SU-DHL-6 (cell line): ENCODE results near the gene ADCY5.

Experiments used
- H2AFZ ChIP-seq: fragments of 200-600 bp; sonication (generic); 2 replicates; pipeline ENCODE4 v1.6.1; 2014; ENCODE audit warnings: low read depth, mild to moderate bottlenecking, moderate library complexity, mixed read lengths, antibody characterized with exemption, low read length; ENCODE audit not compliant: severe bottlenecking
- H3F3A ChIP-seq: fragments of 200-600 bp; shearing (Covaris generic); 2 replicates; pipeline ENCODE4 v1.6.0; 2016; ENCODE audit warnings: antibody characterized with exemption, mild to moderate bottlenecking; ENCODE audit not compliant: insufficient read depth
- H3K27ac ChIP-seq: fragments of 200-600 bp; sonication (generic); 2 replicates; pipeline ENCODE4 v1.5.1; 2016; ENCODE audit warnings: low read depth, mild to moderate bottlenecking, low read length, moderate library complexity, mixed read lengths
- H3K27me3 ChIP-seq: fragments of 200-600 bp; sonication (generic), shearing (Covaris generic); 2 replicates; pipeline ENCODE4 v1.6.0; 2014; ENCODE audit warnings: mild to moderate bottlenecking, low read length
- H3K36me3 ChIP-seq: fragments of 200-600 bp; sonication (generic); 2 replicates; pipeline ENCODE4 v1.6.1; 2014; ENCODE audit warnings: mild to moderate bottlenecking, low read length, mixed read lengths
- H3K4me2 ChIP-seq: fragments of 300-600, 200-600 bp; shearing (Covaris generic), sonication (generic); 2 replicates; pipeline ENCODE4 v1.6.0; 2014; ENCODE audit warnings: low read length, low read depth, mild to moderate bottlenecking; ENCODE audit not compliant: poor library complexity, severe bottlenecking
- H3K4me3 ChIP-seq: fragments of 200-600 bp; sonication (generic); 2 replicates; pipeline ENCODE4 v1.5.1; 2014; ENCODE audit warnings: antibody characterized with exemption, low read length, mild to moderate bottlenecking, mixed read lengths; ENCODE audit not compliant: insufficient read depth, poor library complexity, severe bottlenecking
- H3K79me2 ChIP-seq: fragments of 200-600 bp; sonication (generic); 2 replicates; pipeline ENCODE4 v1.6.1; 2014; ENCODE audit warnings: mild to moderate bottlenecking, low read length, moderate library complexity; ENCODE audit not compliant: insufficient read depth
- H3K9ac ChIP-seq: fragments of 200-600 bp; sonication (generic); 2 replicates; pipeline ENCODE4 v1.7.0; 2014; ENCODE audit warnings: mild to moderate bottlenecking, low read length
- H3K9me2 ChIP-seq: fragments of 200-600 bp; sonication (generic); replicated peaks from 2 replicates; pipeline ENCODE4 v1.6.1; 2014; ENCODE audit warnings: low read length; ENCODE audit not compliant: insufficient read depth
- H3K9me3 ChIP-seq: fragments of 200-600 bp; sonication (generic); 2 replicates; pipeline ENCODE4 v1.6.1; 2014; ENCODE audit warnings: low read length, mixed read lengths; ENCODE audit not compliant: insufficient read depth
- H4K20me1 ChIP-seq: fragments of 200-600 bp; sonication (generic); 2 replicates; pipeline ENCODE4 v1.6.1; 2014; ENCODE audit warnings: low read depth, mild to moderate bottlenecking, antibody characterized with exemption, low read length, moderate library complexity, mixed read lengths
- EZH2phosphoT487 ChIP-seq: fragments of 200-600 bp; sonication (generic), shearing (Covaris generic); conservative IDR thresholded peaks from 2 replicates; pipeline ENCODE4 v1.6.1; 2018; ENCODE audit warnings: mild to moderate bottlenecking, antibody characterized with exemption, low read length, moderate library complexity, mixed read lengths
- TF ChIP-seq, protein P1 (sequence below): fragments of 200-600 bp; sonication (generic); IDR thresholded peaks from one replicate; pipeline ENCODE4 v1.5.1; 2017; ENCODE audit warnings: antibody characterized with exemption, mild to moderate bottlenecking, low read length, moderate library complexity; ENCODE audit not compliant: insufficient read depth, poor library complexity, severe bottlenecking

ADCY5 gene

DNA sequence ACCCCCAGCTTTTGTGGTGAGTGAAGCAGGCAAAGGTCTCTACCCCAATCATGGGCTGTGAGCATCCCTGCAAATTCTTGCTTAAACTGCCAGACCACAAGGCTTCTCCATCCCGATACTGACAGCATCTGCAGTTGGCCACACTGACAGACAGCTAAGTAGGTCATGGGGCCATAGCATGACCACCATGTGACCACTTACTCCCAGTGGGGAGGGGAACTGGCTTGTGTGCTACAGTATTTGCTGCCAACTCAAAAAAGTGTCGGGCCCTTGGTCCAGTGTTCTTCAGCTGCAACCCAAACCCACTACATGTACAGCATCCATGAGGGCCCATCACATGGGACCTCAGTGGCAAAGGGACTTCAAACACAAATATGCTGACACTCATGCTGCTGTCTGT lies 143.7 kb downstream of the ADCY5 start:
- H3K4me3 ChIP-seq, result no peak overlapping the region
- TF ChIP-seq, protein P1, sequence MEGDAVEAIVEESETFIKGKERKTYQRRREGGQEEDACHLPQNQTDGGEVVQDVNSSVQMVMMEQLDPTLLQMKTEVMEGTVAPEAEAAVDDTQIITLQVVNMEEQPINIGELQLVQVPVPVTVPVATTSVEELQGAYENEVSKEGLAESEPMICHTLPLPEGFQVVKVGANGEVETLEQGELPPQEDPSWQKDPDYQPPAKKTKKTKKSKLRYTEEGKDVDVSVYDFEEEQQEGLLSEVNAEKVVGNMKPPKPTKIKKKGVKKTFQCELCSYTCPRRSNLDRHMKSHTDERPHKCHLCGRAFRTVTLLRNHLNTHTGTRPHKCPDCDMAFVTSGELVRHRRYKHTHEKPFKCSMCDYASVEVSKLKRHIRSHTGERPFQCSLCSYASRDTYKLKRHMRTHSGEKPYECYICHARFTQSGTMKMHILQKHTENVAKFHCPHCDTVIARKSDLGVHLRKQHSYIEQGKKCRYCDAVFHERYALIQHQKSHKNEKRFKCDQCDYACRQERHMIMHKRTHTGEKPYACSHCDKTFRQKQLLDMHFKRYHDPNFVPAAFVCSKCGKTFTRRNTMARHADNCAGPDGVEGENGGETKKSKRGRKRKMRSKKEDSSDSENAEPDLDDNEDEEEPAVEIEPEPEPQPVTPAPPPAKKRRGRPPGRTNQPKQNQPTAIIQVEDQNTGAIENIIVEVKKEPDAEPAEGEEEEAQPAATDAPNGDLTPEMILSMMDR, result no peak
- TF ChIP-seq EZH2phosphoT487, result no peak
- no peaks in the 10 kb centered on the region for H3K36me3 ChIP-seq
- no peaks in the 10 kb centered on the region for H3F3A ChIP-seq
- no peaks in the 10 kb centered on the region for H3K9me3 ChIP-seq
- H3K9ac ChIP-seq, result no peak overlapping the region
- no peaks in the 10 kb centered on the region for H3K79me2 ChIP-seq
- no peaks in the 10 kb centered on the region for H3K27me3 ChIP-seq
- H2AFZ ChIP-seq, result no peak overlapping the region
- H3K27ac ChIP-seq, result no peak overlapping the region
- no peak overlapping the region for H3K4me2 ChIP-seq
- H4K20me1 ChIP-seq, result no peaks in the 10 kb centered on the region
- H3K9me2 ChIP-seq, result no peaks in the 10 kb centered on the region

DNA sequence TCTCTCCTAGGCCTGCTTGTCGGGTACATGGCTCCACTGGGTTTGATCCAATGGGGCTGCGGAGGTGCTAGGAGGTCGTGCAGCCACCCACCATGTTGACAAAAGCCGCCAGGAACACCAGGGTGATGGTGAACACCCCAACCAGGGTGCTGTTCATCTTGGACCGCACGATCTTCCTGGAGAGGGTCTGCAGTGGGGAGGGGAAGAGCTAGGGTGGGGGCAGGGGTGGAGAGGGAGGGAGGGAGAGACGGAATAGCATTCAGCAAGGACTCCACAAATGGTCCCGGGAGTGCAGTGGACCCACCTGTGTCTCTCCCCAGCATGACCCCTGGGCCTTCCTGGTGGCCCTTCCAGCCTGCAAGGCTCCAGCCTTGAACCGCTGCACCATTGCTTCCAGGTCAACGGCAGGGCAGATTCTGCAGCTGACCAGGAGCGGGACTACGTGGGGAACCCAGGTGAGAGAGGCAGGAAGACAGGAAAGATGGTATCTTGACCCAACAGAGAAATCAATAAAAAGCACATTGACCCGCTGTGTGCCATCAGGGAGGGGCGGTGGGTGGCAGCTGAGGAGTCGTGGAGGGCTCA lies 144.8 kb downstream of the ADCY5 start:
- Histone ChIP-seq H3K36me3 (no peaks in the 10 kb centered on the region), H3K27me3 (no peaks in the 10 kb centered on the region)

DNA sequence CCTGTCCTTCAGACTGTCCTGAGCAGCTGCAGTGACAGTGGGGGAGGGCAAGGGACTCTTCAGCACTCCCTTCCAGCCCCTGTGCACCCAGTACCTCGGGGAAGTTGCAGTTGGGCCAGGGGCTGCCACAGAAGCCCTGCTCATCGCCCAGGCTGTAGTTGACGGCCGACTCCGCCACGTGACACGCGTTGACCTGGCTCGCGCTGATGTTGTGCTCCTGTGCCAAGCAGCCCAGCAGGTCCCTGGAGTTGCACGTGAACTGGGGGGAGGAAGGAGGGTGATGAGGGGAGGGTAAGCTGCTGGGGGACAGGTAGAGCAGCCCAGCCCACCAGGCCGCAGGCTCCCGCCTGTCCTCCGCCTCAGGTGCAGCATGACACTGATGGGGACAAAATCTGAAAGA lies 145.9 kb downstream of the ADCY5 start:
- no peak overlapping the region for H3K27ac ChIP-seq
- no peaks in the 10 kb centered on the region for H3K9me3 ChIP-seq
- H4K20me1 ChIP-seq, result no peaks in the 10 kb centered on the region
- no peaks in the 10 kb centered on the region for H3K79me2 ChIP-seq
- H3K4me2 ChIP-seq, result no peak overlapping the region
- no peaks in the 10 kb centered on the region for H3F3A ChIP-seq
- no peak overlapping the region for H3K4me3 ChIP-seq
- no peaks in the 10 kb centered on the region for H3K9me2 ChIP-seq
- no peaks in the 10 kb centered on the region for H3K36me3 ChIP-seq
- H3K27me3 ChIP-seq, result no peaks in the 10 kb centered on the region
- TF ChIP-seq, protein P1, result no peak
- no peak for TF ChIP-seq EZH2phosphoT487
- H3K9ac ChIP-seq, result no peak overlapping the region
- H2AFZ ChIP-seq, result no peak overlapping the region

More for the DNA sequence above, 144.8 kb downstream of the ADCY5 start:
- Histone ChIP-seq H3K4me3 (no peak overlapping the region), H4K20me1 (no peaks in the 10 kb centered on the region), H3K9ac (no peak overlapping the region), H2AFZ (no peak overlapping the region), H3K9me3 (no peaks in the 10 kb centered on the region), H3K4me2 (no peak overlapping the region), H3K9me2 (no peaks in the 10 kb centered on the region), H3F3A (no peaks in the 10 kb centered on the region), H3K79me2 (no peaks in the 10 kb centered on the region), H3K27ac (no peak overlapping the region)
- TF ChIP-seq EZH2phosphoT487, result no peak
- TF ChIP-seq, protein P1, result no peak
